RWPE1 (cell line): ENCODE results near the gene LIX1L.
A peak's percentile ranks its signal among the peaks of the same experiment; 100 is the strongest.
"Not testable (repeated sequence)": the region's sequence is repeated elsewhere in the genome, so short reads cannot be mapped to it uniquely, and the experiment has no call there.

Experiments used
- CTCF ChIA-PET: fragments of 350-600 bp; sonication (Branson Sonifier 250); formaldehyde crosslinking; extraction: SDS; loops from one replicate; lab custom pipeline; 2021; lab: Yijun Ruan, JAX
- POLR2A ChIA-PET: fragments of 400-600 bp; formaldehyde crosslinking; extraction: SDS; loops from one replicate; lab custom pipeline; 2020; ENCODE audit warnings: antibody characterized with exemption; ENCODE audit not compliant: low non-redundant PET; lab: Yijun Ruan, JAX
- DNase-seq: peaks from one replicate; pipeline ENCODE4 v3.0.0; 2012; ENCODE audit warnings: low spot score
- H3K27ac ChIP-seq: fragments of 450-650 bp; 2 replicates; pipeline ENCODE4 v1.5.1; 2017
- TF ChIP-seq, protein P1 (sequence below): fragments of 450-650 bp; conservative IDR thresholded peaks from 2 replicates; pipeline ENCODE4 v1.5.1; 2017; ENCODE audit warnings: low read depth, mild to moderate bottlenecking

The LIX1L gene

DNA sequence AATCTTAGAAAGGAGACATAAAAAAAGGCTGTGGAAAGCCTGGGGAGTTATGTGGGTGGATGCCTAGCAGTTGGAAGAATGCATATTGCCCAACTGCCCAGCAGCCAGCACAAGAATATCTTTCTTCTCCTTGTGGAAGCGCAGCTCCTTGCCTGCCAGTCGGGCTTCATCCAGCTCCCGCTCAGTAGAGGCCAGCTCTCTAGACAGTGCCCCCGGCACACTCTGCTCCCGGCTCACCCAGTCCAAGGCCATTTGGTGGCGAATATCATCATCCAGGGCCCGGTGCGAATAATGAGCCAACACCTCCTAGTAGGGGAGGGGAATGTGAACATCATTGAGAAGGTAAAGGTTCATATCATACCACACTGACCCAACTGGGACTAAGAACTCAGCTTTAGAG is 21.6 kb downstream of the LIX1L start:
- peak overlapping the region; percentile 40; the same call in 1 of the 2 replicates for H3K27ac ChIP-seq
- CTCF ChIA-PET, result no interaction called here
- TF ChIP-seq, protein P1, sequence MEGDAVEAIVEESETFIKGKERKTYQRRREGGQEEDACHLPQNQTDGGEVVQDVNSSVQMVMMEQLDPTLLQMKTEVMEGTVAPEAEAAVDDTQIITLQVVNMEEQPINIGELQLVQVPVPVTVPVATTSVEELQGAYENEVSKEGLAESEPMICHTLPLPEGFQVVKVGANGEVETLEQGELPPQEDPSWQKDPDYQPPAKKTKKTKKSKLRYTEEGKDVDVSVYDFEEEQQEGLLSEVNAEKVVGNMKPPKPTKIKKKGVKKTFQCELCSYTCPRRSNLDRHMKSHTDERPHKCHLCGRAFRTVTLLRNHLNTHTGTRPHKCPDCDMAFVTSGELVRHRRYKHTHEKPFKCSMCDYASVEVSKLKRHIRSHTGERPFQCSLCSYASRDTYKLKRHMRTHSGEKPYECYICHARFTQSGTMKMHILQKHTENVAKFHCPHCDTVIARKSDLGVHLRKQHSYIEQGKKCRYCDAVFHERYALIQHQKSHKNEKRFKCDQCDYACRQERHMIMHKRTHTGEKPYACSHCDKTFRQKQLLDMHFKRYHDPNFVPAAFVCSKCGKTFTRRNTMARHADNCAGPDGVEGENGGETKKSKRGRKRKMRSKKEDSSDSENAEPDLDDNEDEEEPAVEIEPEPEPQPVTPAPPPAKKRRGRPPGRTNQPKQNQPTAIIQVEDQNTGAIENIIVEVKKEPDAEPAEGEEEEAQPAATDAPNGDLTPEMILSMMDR, result no peak
- DNase-seq, result no peak
- POLR2A ChIA-PET, result no interaction called here

DNA sequence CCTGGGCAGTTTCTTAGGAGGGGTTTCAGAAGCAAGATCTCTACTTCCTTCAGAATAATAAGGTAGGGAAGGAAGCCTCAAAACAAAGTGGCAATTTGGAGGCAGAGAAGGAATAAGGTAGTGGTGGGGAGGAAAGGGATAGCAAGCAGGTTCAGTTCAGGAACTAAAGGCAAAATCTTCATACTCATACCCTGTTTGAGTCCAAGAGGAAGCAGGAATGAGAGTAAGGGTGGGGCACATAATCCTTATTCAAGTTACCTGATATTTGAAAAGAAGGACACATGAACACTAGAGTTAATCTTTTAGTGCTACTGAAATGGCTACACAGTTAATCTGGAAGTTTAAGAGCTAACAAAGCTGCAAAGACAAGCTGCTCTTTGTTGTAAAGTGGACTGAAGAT is 22.1 kb downstream of the LIX1L start:
- ChIA-PET CTCF (no interaction called here), POLR2A (no interaction called here)
- DNase-seq, result no peak
- no peak overlapping the region for H3K27ac ChIP-seq
- TF ChIP-seq, protein P1, result no peak

DNA sequence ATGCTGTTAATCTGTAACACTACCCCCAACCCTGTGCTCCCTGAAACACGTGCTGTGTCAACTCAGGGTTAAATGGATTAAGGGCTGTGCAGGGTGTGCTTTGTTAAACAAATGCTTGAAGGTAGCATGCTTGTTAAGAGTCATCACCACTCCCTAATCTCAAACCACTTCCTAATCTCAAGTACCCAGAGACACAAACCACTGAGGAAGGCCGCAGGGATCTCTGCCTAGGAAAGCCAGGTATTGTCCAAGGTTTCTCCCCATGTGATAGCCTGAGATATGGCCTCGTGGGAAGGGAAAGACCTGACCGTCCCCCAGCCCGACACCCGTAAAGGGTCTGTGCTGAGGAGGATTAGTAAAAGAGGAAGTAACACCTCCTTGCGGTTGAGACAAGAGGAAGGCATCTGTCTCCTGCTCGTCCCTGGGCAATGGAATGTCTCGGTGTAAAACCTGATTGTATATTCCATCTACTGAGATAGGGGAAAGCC is 25.3 kb downstream of the LIX1L start:
- CTCF ChIA-PET, H3K27ac ChIP-seq, DNase-seq, POLR2A ChIA-PET: not testable (repeated sequence)

DNA sequence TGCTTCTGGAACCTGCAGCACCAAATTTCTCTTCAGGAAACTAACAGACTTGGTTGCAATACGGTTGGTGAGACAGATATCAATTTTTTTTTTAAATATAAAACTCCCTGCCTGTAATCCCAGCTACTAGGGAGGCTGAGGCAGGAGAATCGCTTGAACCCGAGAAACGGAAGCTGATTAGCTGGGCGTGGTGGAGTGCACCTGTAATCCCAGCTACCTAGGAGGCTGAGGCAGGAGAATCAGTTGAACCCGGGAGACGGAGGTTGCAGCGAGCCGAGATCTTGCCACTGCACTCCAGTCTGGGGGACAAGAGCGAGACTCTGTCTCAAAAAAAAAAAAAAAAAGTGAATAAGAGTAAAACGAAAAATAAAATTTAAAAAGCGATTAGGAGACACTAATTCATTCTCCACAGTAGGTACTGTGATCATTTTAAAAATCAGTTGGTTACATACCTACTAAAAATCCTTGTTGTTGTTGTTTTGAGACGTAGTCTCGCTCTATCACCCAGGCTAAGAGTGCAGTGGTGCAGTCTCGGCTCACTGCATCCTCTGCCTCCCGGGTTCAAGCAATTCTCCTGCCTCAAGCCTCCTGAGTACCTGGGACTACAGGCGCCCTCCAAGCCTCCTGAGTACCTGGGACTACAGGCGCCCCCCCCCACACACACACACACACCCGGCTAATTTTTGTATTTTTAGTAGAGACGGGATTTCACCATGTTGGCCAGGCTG is 29.7 kb downstream of the LIX1L start:
- no peak for DNase-seq
- H3K27ac ChIP-seq, result peak overlapping the region; percentile 82
- CTCF ChIA-PET, result interaction anchor here (0.7 to 1.8 kb wide), 5 partner anchors 10 to 82 kb away, joined by 3 to 6 read pairs (median 4); partner anchors contain the start of genes NUDT17 and PEX11B
- TF ChIP-seq, protein P1, result no peak
- POLR2A ChIA-PET, result interaction anchor here (0.7 to 2.4 kb wide), 5 partner anchors 29 to 82 kb away, joined by 3 to 15 read pairs (median 4); partner anchors contain the start of genes ANKRD34A, LIX1L and POLR3GL

- CTCF ChIA-PET, result interaction anchor here (0.6 to 1.8 kb wide), 7 partner anchors 9 to 81 kb away, joined by 3 to 6 read pairs (median 4); partner anchors contain the start of genes NUDT17 and PEX11B
- TF ChIP-seq, protein P1, result peak; percentile 68
- POLR2A ChIA-PET, result interaction anchor here (0.5 to 2.4 kb wide), 6 partner anchors 30 to 81 kb away, joined by 3 to 15 read pairs (median 4); partner anchors contain the start of genes ANKRD34A, LIX1L and POLR3GL
Measured at GRCh38 chr1:145927063-145927886, 30.5 kb downstream of the LIX1L start, which contains the start of gene RBM8A. RBM8A (minus strand) TSS chr1:145927484; CDS start chr1:145927426, 58 bp downstream.

DNA sequence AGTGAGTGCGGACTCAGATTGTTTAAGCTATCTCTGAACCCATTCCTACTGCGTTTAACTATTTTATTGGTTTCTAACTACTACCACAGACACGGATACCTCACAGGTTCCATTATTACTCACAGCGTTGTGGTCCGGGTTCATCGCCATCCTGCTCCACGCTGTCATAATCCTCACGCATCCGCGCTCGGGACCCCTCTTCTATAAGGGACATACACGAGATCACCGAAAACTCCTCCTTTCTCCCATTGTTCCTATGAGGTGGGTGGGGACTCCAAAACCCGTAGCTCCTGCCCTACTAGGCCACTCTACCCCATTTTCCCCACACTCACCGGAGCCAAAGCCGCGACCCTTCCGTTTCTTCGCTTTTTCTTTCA is 31.1 kb downstream of the LIX1L start:
- no peak for DNase-seq
- ChIA-PET CTCF (interaction anchor here (0.6 to 1.8 kb wide), 5 partner anchors 27 to 81 kb away, joined by 3 to 6 read pairs (median 3); partner anchors contain the start of gene NUDT17), POLR2A (interaction anchor here (0.6 to 2.4 kb wide), 2 partner anchors 38 to 39 kb away, joined by 7 to 15 read pairs; partner anchors contain the start of genes ANKRD34A and POLR3GL)
- peak overlapping the region; percentile 82 for H3K27ac ChIP-seq
- TF ChIP-seq, protein P1, result no peak

More at GRCh38 chr1:145927063-145927886, 30.5 kb downstream of the LIX1L start, which contains the start of gene RBM8A:
- peak; percentile 92 for DNase-seq
- H3K27ac ChIP-seq, result peak within 1 kb of the TSS; percentile 82
